A204.1 (cell line): ENCODE results near the gene MPV17L2.
"Not testable (repeated sequence)": the region's sequence is repeated elsewhere in the genome, so short reads cannot be mapped to it uniquely, and the experiment has no call there.

ENCODE experiments used
- FAIRE-seq: peaks from 2 replicates; lab custom pipeline; 2012; peaks lifted over from hg19 to GRCh38; lab: Jason Lieb, UNC

Gene MPV17L2

GRCh38 chr19:18193388-18194180, 566 bp downstream of the MPV17L2 start:
- FAIRE-seq, result no peak

- FAIRE-seq, result no peak
Observed at GRCh38 chr19:18194181-18194530, 1.1 kb downstream of the MPV17L2 start.

GRCh38 chr19:18194554-18195238, 1.7 kb downstream of the MPV17L2 start:
- no peak for FAIRE-seq

- FAIRE-seq, result no peak
Observed at GRCh38 chr19:18196511-18196845, 3.5 kb downstream of the MPV17L2 start.

- no peak for FAIRE-seq
Observed at GRCh38 chr19:18197306-18197705, 4.3 kb downstream of the MPV17L2 start.

- FAIRE-seq, result no peak
Observed at GRCh38 chr19:18197941-18198340, 4.9 kb downstream of the MPV17L2 start.

GRCh38 chr19:18198374-18198773, 5.4 kb downstream of the MPV17L2 start:
- FAIRE-seq, result no peak

GRCh38 chr19:18202397-18202777, 9.4 kb downstream of the MPV17L2 start:
- FAIRE-seq, result no peak

GRCh38 chr19:18202778-18203407, 9.9 kb downstream of the MPV17L2 start:
- no peak for FAIRE-seq

GRCh38 chr19:18203408-18203862, 10.4 kb downstream of the MPV17L2 start:
- no peak for FAIRE-seq

- peak; percentile 96 for FAIRE-seq
Observed at GRCh38 chr19:18203863-18204393, 10.9 kb downstream of the MPV17L2 start, which contains the start of gene RAB3A. Gene RAB3A, minus strand, starts transcription at chr19:18204042. Its CDS starts 1,302 bp downstream, at chr19:18202740.

- FAIRE-seq, result no peak
Observed at GRCh38 chr19:18204394-18205199, 11.6 kb downstream of the MPV17L2 start.

- FAIRE-seq, result no peak
Observed at GRCh38 chr19:18205200-18205892, 12.3 kb downstream of the MPV17L2 start.

- FAIRE-seq, result no peak
Observed at GRCh38 chr19:18206018-18206417, 13.0 kb downstream of the MPV17L2 start.

GRCh38 chr19:18208098-18208951, 15.3 kb downstream of the MPV17L2 start:
- FAIRE-seq, result no peak

- not testable (repeated sequence) for FAIRE-seq
Observed at GRCh38 chr19:18209912-18210311, 16.9 kb downstream of the MPV17L2 start.

GRCh38 chr19:18211683-18212082, 18.7 kb downstream of the MPV17L2 start:
- FAIRE-seq, result no peak

GRCh38 chr19:18214779-18215433, 21.9 kb downstream of the MPV17L2 start:
- no peak for FAIRE-seq

GRCh38 chr19:18216789-18217188, 23.8 kb downstream of the MPV17L2 start:
- no peak for FAIRE-seq

- no peak for FAIRE-seq
Observed at GRCh38 chr19:18218159-18218558, 25.1 kb downstream of the MPV17L2 start.
